GM12891 (cell line): ENCODE measurements around the gene CEMIP.

Experiments used
- DNase-seq: peaks from one replicate; pipeline ENCODE4 v3.0.0; 2011; ENCODE audit warnings: low spot score; ENCODE audit not compliant: insufficient read length
- FAIRE-seq: peaks from 2 replicates; lab custom pipeline; 2011; peaks lifted over from hg19 to GRCh38; lab: Jason Lieb, UNC
- PAX5 ChIP-seq: IDR thresholded peaks from 2 replicates; pipeline ENCODE4 v1.6.1; 2011; ENCODE audit warnings: low read length, moderate library complexity, mild to moderate bottlenecking; ENCODE audit not compliant: insufficient read depth, severe bottlenecking
- POLR2A ChIP-seq: IDR thresholded peaks from 2 replicates; pipeline ENCODE4 v1.6.1; 2011; ENCODE audit warnings: low read depth, low read length, control low read depth
- POLR2AphosphoS5 ChIP-seq: IDR thresholded peaks from 2 replicates; pipeline ENCODE4 v1.6.1; 2011; ENCODE audit warnings: low read depth, low read length, control low read depth
- POU2F2 ChIP-seq: IDR thresholded peaks from 2 replicates; pipeline ENCODE4 v1.6.1; 2011; ENCODE audit warnings: low read depth, mild to moderate bottlenecking, control low read depth, low read length, moderate library complexity
- SPI1 ChIP-seq: IDR thresholded peaks from 2 replicates; pipeline ENCODE4 v1.6.1; 2011; ENCODE audit warnings: low read depth, low read length, control low read depth
- TAF1 ChIP-seq: IDR thresholded peaks from 2 replicates; pipeline ENCODE4 v1.6.1; 2011; ENCODE audit warnings: low read depth, low read length, control low read depth

Gene CEMIP

DNA sequence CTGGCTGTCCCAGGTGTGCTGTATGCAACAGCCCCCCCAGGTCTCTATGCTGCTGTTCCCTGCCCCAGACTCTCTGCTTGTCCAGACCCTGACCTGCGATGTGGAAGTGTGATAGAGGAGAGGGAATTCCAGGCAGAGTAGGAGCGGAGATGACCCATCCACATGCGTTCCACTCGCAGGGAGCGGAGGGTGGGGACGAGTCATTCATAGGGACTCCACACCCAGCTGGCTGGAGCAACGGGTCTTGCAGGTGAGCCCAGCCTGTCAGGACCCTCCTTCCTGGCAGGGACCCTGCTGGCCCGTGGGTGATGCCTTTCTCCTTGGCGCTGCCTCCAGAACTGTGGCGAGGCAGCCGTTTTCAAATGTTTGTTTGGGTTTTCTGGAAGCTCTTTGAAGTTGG is 58.8 kb downstream of the CEMIP start:
- FAIRE-seq = no peak
- no peak for DNase-seq
- TF ChIP-seq TAF1 (no peak), SPI1 (no peak), POLR2AphosphoS5 (no peak), POU2F2 (no peak), POLR2A (no peak), PAX5 (no peak)

DNA sequence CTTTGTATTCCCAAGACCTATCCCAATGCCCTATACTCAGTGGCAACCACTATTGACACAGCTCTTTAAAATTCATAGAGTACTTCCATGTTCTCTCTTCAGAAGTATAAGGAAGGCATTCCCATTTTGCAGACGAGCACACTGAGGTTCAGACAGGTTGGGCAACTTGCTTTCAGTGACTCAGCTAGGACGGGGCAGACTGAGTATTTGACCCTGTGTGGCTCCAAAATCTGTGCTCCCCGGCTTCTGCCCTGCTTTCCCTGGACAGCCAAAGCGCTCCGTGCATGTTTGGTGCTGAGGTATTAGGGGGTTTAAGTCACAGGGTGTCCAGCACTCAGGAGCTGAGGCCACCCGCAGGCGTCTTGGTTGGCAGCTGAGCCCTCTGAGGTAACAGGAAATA is 59.5 kb downstream of the CEMIP start:
- no peak for FAIRE-seq
- no peak for DNase-seq
- TF ChIP-seq POU2F2 (no peak), POLR2A (no peak), PAX5 (no peak), POLR2AphosphoS5 (no peak), SPI1 (no peak), TAF1 (no peak)

DNA sequence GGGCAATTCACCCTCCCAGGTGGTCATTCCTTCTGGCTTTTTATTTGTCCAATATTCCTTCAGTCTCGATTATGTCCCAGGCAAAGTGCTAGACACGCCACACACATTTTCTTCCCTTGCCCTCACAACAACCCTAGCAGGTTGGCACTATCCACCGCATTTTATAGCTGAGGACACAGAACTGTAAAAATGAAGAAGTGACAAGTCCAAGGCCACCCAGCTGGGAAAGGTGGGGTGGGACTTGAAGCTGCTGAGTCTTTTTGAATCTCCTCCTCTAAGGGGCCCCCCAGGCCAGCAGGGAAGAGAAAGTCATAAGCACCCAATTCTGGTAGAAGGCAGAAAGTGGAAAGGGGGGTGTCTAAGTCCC is 60.6 kb downstream of the CEMIP start:
- no peak for TF ChIP-seq TAF1
- no peak for DNase-seq
- FAIRE-seq = no peak

DNA sequence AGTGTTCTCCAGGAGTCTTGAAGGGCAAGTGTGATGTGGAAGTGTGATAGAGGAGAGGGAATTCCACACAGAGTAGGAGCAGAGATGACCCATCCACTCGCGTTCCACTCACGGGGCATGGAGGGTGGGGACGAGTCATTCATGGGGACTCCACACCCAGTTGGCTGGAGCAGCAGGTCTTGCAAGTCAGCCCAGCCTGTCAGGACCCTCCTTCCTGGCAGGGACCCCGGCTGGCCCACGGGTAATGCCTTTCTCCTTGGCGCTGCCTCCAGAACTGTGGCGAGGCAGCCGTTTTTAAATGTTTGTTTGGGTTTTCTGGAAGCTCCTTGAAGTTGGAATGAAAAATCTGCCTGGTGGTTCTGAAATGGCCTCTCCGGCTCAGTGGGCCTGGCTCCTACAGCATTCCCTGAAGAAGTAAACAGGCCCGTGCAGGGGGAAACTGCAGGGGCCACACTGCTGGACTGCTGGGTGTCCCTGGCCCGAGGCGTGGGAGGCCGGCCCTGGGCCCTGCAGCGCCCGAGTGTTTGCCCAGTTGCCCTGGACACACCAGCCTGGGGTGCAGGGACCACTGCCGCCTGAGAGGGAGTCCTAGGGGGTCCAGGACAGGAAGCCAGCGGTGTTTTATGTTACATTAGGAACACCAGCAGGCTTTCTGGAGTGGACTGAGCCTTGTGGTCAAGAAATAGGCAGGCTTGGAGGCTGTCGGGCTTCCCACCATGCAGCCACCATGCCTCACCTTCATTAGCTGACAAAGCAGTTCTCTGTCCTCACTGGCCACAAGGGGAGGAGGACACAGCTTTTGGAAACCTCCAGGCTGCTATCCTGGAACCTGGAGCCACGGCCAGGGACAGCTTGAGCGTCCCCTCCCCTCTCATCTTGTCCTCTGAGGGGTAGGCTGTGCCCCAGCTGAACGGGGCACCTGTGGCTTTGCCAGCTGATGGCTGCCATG is 61.3 kb downstream of the CEMIP start:
- no peak for DNase-seq
- no peak for FAIRE-seq
- TF ChIP-seq POLR2A = no peak
- no peak for TF ChIP-seq PAX5
- TF ChIP-seq SPI1 = no peak
- TF ChIP-seq POLR2AphosphoS5 = no peak
- no peak for TF ChIP-seq POU2F2
- TF ChIP-seq TAF1 = no peak

DNA sequence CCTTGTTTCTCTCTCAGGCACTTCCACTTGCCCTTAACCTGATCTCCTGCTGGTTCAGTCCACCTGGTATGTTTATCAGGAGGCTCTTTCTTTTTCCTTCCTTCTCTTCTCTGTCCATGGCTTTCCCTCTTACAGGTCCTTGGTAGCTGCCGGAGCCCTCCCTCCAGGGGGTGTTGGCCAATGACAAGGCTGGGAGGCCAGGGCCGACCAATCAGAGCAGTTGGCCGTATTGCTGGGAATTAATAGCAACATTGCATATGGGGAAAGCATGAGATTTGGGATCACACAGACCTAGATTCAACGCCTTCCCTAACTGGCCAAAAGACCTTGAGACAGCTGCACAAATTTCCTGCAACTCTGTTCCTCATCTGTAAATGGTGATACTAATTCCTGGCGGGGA is 62.4 kb downstream of the CEMIP start:
- FAIRE-seq (no peak), DNase-seq (no peak)
- no peak for TF ChIP-seq PAX5

DNA sequence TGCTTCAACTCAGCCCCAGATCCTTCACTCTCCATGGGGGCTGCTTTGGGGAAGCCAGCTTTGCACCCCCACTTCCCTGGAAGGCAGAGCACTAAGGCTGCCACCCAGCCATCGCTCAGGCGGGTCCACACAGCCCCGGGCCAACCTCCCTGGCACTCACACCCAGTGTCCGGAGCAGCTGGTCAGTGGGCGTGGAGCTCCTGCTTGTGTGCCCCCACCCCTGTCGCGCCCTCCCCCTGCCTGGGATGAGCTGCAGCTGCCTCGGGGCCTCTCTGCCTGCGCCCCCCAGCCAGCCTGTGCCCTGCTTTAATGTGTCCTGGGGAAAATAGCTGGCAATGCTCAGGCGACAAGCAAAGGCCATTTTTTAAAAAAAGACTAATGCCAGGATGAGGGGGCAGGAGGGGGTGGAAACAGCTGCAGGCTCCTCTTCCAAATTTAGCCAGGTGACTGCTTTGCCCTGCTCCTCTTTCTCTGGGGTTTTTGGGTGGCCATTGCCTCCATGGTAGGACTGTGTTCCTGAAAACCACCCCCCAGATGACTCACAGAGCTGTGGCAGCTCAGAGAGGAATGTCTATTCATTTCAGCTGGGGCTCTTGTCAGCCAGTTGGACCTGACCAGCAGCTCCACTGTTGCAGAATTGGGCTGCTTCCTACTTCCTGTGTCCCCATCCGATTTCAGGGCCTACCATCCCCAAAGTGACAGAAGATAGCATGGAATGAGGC is 65.0 kb downstream of the CEMIP start:
- TF ChIP-seq SPI1 (no peak), POLR2AphosphoS5 (no peak), POLR2A (no peak), TAF1 (no peak), POU2F2 (no peak), PAX5 (no peak)
- FAIRE-seq (no peak), DNase-seq (no peak)

DNA sequence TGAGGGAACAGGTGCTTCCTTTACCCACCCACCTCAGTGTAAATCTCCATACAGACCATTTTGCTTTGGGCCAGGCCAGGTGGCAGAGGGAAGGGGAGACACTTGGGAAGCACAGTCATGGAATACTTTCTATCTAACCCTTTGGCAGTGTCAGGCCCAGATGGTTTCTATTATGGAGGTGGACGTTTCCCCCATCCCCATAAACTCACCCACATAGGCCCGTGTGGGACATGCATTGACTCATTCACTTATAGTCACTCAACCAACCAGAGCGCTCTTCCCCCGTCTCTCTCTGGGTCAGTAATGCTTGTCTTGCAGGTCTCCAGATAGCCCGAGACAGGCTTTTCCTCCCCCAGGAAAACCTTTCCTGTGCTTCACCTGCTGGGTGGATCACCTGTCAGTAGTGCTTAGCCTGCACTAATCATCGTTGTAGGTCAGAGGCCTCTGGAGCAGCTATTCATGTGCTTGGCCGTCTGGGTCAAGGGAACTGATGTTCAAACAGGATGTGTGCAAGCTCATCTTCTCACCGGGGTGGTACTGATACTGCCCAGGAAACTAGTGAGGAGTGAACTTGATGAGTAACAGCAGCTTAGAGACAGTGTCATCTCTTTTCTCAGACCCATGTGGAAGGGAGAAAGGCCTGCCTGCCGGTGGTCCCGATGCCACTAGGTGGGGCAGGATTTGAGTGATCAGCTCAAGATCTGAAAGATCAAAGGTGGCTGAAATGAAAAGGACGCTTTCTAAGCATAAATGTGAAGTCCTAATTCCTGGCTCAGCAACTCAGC is 67.1 kb downstream of the CEMIP start:
- TF ChIP-seq POLR2A = no peak
- DNase-seq = no peak
- no peak for FAIRE-seq

DNA sequence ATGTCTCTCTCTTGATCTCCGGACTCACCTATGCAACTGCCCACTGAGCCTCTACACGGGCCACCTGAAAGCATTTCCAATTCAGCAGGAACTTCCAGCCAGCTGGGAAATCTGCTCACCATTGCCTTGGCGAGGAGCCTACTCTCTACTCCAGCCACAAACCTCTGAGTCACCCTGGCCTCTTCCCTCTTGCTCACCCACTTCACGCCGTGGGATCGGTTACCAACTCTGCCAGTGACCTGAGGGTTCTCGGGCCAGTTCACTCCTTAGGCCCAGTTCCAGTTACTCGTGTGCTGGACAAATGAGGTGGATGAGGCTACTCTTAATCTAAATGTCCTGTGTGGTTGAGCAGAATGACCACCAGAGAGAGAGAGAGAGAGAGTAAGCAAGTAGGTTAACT is 70.1 kb downstream of the CEMIP start:
- no peak for TF ChIP-seq POU2F2
- TF ChIP-seq TAF1 = no peak
- TF ChIP-seq POLR2AphosphoS5 = no peak
- no peak for TF ChIP-seq PAX5
- no peak for TF ChIP-seq POLR2A
- no peak for TF ChIP-seq SPI1
- FAIRE-seq (no peak), DNase-seq (no peak)

DNA sequence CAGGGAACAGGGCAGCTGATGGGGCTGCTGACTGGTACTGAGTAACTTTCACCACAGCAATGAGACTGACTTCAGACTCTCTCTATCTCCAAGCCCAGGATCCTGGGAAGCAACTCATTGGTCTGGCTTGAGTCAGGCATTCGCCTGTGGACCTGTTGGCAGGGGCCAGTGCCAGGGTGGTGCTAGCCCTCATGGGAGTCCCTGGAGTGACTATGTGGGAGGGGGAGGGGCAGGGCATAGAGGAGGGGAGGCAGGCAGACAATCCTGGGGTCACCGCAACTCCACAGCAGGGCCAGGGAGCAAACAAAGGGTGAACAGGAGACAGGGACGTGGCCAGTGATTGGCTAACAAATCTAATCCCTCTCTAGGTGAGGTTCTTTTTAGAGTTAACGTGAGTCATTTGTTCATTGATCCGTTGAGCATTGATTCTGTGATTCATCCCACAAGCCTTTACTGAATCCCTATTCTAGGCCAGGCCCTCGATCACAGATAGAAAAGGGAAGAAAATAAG is 71.8 kb downstream of the CEMIP start:
- DNase-seq = no peak
- TF ChIP-seq POLR2A (no peak), SPI1 (no peak), TAF1 (no peak)

DNA sequence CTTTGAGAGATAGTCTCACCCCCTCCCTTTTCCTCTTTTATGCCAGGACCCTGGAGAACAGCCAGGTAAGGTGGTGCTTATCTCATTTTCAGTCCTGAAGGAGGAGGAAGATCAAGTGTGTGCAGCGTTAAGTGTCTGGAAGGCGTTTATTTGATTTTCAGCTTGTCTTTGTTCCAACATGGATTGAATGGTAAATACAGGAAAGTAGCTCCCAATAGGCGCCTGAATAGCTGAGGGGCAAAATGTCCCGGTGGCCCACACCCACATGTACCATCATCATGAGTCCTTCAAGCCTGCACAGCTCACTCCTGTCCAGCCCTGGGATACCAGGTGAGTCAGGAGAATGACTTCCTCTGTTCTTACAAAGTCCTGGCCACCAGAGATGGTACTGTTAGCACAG is 73.5 kb downstream of the CEMIP start:
- DNase-seq = no peak
- no peak for FAIRE-seq
- TF ChIP-seq POLR2AphosphoS5 (no peak), POU2F2 (no peak), SPI1 (no peak), PAX5 (no peak)

More for the DNA sequence above, 71.8 kb downstream of the CEMIP start:
- no peak for FAIRE-seq

DNA sequence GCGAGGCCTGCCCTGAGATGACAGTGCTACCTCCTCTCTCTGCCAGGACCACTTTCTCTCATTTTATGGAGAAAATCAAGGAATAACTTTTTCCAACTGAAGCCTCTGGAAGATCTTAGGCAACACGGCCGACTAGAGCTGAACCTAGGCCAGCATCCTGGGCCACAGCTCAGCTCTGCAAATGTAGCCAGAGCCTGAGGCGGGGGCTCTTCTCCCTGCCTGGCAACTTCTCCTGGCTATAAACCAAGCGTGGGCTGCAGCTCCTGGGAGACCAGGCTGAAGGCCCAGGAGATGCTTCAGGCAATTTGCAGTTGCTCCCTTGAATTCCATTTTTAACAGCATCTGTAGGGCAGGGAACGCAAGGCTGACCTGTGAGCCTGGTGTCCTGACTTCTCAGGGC is 74.9 kb downstream of the CEMIP start:
- TF ChIP-seq PAX5 (no peak), TAF1 (no peak), POLR2A (no peak)
- no peak for FAIRE-seq
- DNase-seq = no peak
